Right atrium auricular region (tissue), 2 donors: Measurements from ENCODE around the gene PKP4. TPM values are rescaled to one million over a fixed set of nuclear protein-coding genes. Genes with fewer than 3 reads are reported as not detected.

Experiments
- DNase-seq: peaks from one replicate; pipeline ENCODE4 v3.0.0-alpha.2; 2019; ENCODE audit warnings: low spot score
- H3K27ac ChIP-seq, 2 donors: fragments of 200-600 bp; sonication (generic); 1 replicate in 1 of 2; 2 replicates in 1 of 2; pipeline ENCODE4 v1.5.1; 2016 to 2019
- H3K27me3 ChIP-seq, 2 donors: fragments of 200-600 bp; sonication (generic); one replicate each; pipeline versions ENCODE4 v1.5.1 to v1.6.0; 2017 to 2019
- H3K36me3 ChIP-seq: fragments of 200-600 bp; sonication (generic); one replicate; pipeline ENCODE4 v1.5.1; 2016
- H3K4me1 ChIP-seq, 2 donors: fragments of 200-600 bp; sonication (generic); one replicate each; pipeline versions ENCODE4 v1.5.1 to v1.6.0; 2017 to 2019
- H3K4me3 ChIP-seq, 2 donors: fragments of 200-600 bp; sonication (generic); 1 replicate in 1 of 2; 2 replicates in 1 of 2; pipeline ENCODE4 v1.5.1; 2017 to 2019; ENCODE audit warnings: mild to moderate bottlenecking in 1 of 2, moderate library complexity in 1 of 2
- H3K9me3 ChIP-seq, 2 donors: fragments of 200-600 bp; sonication (generic); one replicate each; pipeline ENCODE4 v1.5.1; 2019
- total RNA-seq, 2 donors: library from RNA; depleted of rRNA; stranded (reverse); fragments of >200 nt; gene quantifications; one replicate each; pipeline ENCODE4 v1.1.0, GENCODE V29; 2016
- TF ChIP-seq, protein P1 (sequence below), 2 donors: fragments of 200-600 bp; sonication (generic); IDR thresholded peaks; one replicate each; pipeline ENCODE4 v1.5.1; 2019; ENCODE audit warnings: antibody characterized with exemption in 2 of 2

PKP4 gene
- total RNA-seq, 2 donors from 2014 or later = 36.2 to 39.2 TPM

DNA sequence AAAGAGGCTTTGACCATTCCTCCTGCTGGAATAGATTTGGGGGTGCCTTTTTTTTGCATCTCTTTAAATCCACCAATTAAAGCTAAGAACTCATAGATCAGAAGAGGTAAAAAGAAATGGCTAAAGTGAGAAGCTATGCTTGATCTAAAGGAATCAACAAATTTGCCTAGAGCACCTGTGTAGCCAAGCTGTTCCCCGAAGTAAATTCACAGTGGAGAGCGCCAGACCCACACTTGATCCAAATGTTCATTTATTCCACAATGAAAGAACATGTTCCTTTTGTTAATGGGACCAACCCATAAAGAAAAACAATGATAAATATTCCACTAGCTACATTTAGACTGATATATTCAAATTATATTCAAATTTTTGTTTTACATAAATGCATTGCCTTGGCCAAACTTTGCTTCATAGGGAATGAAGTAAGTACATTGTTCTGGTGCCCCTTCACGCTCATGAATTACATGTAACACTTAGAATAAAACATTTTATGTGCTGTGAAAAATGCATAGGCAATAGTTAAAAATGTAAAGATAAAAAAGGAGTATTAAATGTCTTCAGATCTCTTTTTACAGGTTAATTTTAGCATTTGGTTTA is 167.4 kb downstream of the PKP4 start:
- DNase-seq = no peak
- no peaks in the 10 kb centered on the region for H3K27me3 ChIP-seq

GRCh38 chr2:158624961-158625360 is 168.2 kb downstream of the PKP4 start:
- Histone ChIP-seq H3K9me3 (no peaks in the 10 kb centered on the region), H3K27me3 (no peaks in the 10 kb centered on the region), H3K36me3 (peaks cover 26% of the 10 kb centered on the region), H3K4me3 (no peak overlapping the region), H3K4me1 (no peaks in the 10 kb centered on the region), H3K27ac (no peak overlapping the region)
- TF ChIP-seq, protein P1, sequence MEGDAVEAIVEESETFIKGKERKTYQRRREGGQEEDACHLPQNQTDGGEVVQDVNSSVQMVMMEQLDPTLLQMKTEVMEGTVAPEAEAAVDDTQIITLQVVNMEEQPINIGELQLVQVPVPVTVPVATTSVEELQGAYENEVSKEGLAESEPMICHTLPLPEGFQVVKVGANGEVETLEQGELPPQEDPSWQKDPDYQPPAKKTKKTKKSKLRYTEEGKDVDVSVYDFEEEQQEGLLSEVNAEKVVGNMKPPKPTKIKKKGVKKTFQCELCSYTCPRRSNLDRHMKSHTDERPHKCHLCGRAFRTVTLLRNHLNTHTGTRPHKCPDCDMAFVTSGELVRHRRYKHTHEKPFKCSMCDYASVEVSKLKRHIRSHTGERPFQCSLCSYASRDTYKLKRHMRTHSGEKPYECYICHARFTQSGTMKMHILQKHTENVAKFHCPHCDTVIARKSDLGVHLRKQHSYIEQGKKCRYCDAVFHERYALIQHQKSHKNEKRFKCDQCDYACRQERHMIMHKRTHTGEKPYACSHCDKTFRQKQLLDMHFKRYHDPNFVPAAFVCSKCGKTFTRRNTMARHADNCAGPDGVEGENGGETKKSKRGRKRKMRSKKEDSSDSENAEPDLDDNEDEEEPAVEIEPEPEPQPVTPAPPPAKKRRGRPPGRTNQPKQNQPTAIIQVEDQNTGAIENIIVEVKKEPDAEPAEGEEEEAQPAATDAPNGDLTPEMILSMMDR (IDR thresholded peaks at IDR 0.05) = no peak
- no peak for DNase-seq

More for the DNA sequence above, 167.4 kb downstream of the PKP4 start:
- H3K9me3 ChIP-seq = no peaks in the 10 kb centered on the region
- H3K4me1 ChIP-seq = peaks cover 0 to 4% of the 10 kb centered on the region in 2 donors
- TF ChIP-seq, protein P1 (IDR thresholded peaks at IDR 0.05) = no peak
- no peak overlapping the region for H3K4me3 ChIP-seq
- H3K36me3 ChIP-seq = peaks cover 26% of the 10 kb centered on the region
- H3K27ac ChIP-seq = no peak overlapping the region

GRCh38 chr2:158629116-158629515 is 172.4 kb downstream of the PKP4 start:
- TF ChIP-seq, protein P1 (IDR thresholded peaks at IDR 0.05) = no peak
- H3K27ac ChIP-seq = no peak overlapping the region
- peaks cover 26% of the 10 kb centered on the region for H3K36me3 ChIP-seq
- H3K9me3 ChIP-seq = no peaks in the 10 kb centered on the region
- H3K4me1 ChIP-seq = no peaks in the 10 kb centered on the region
- no peak overlapping the region for H3K4me3 ChIP-seq
- no peak for DNase-seq
- no peaks in the 10 kb centered on the region for H3K27me3 ChIP-seq

GRCh38 chr2:158633261-158633660 is 176.5 kb downstream of the PKP4 start:
- TF ChIP-seq, protein P1 (IDR thresholded peaks at IDR 0.05) = no peak
- H3K36me3 ChIP-seq = peaks cover 25% of the 10 kb centered on the region

GRCh38 chr2:158634627-158635026 is 177.9 kb downstream of the PKP4 start:
- Histone ChIP-seq H3K36me3 (peaks cover 25% of the 10 kb centered on the region), H3K4me3 (no peak overlapping the region), H3K27ac (no peak overlapping the region), H3K9me3 (no peaks in the 10 kb centered on the region), H3K4me1 (no peaks in the 10 kb centered on the region), H3K27me3 (no peaks in the 10 kb centered on the region)
- TF ChIP-seq, protein P1 (IDR thresholded peaks at IDR 0.05) = no peak
- DNase-seq = no peak

More at GRCh38 chr2:158633261-158633660, 176.5 kb downstream of the PKP4 start:
- no peaks in the 10 kb centered on the region for H3K9me3 ChIP-seq
- H3K4me1 ChIP-seq = no peaks in the 10 kb centered on the region
- DNase-seq = no peak
- H3K4me3 ChIP-seq = no peak overlapping the region
- H3K27me3 ChIP-seq = no peaks in the 10 kb centered on the region
- H3K27ac ChIP-seq = no peak overlapping the region
